ENCODE data around the gene SPINK7.
"Not testable (repeated sequence)": the region's sequence is repeated elsewhere in the genome, so short reads cannot be mapped to it uniquely, and the experiment has no call there.

DNA sequence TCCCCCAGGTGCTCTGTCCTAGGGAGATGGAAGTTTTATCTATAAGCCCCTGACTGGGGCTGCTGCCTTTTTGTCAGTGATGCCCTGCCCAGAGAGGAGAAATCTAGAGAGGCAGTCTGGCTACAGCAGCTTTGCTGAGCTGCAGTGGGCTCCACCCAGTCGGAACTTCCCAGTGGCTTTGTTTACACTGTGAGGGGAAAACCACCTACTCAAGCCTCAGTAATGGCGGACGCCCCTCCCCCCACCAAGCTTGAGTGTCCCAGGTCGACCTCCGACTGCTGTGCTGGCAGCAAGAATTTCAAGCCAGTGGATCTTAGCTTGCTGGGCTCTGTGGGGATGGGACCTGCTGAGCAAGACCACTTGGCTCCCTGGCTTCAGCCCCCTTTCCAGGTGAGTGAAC lies 31.3 kb upstream of the SPINK7 start:
- TF ChIP-seq, protein P1, sequence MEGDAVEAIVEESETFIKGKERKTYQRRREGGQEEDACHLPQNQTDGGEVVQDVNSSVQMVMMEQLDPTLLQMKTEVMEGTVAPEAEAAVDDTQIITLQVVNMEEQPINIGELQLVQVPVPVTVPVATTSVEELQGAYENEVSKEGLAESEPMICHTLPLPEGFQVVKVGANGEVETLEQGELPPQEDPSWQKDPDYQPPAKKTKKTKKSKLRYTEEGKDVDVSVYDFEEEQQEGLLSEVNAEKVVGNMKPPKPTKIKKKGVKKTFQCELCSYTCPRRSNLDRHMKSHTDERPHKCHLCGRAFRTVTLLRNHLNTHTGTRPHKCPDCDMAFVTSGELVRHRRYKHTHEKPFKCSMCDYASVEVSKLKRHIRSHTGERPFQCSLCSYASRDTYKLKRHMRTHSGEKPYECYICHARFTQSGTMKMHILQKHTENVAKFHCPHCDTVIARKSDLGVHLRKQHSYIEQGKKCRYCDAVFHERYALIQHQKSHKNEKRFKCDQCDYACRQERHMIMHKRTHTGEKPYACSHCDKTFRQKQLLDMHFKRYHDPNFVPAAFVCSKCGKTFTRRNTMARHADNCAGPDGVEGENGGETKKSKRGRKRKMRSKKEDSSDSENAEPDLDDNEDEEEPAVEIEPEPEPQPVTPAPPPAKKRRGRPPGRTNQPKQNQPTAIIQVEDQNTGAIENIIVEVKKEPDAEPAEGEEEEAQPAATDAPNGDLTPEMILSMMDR (IDR thresholded peaks at IDR 0.05; ENCODE audit: low read depth, low read length) = not testable (repeated sequence)
- not testable (repeated sequence) for TF ChIP-seq EZH2phosphoT487 (IDR thresholded peaks at IDR 0.05; ENCODE audit: low read depth)
